GM23338 (cell line): Measurements from ENCODE around the gene DCLRE1C. TPM values are rescaled to one million over a fixed set of nuclear protein-coding genes. Genes with fewer than 3 reads are reported as not detected.
"Not testable (repeated sequence)": the region's sequence is repeated elsewhere in the genome, so short reads cannot be mapped to it uniquely, and the experiment has no call there.

Experiments
- ATAC-seq: fragments of 200-7000 bp; cut with Tn5 transposase; 3 replicates; pipeline ENCODE4 v1.9.1; 2020
- DNase-seq: peaks from one replicate; pipeline ENCODE4 v3.0.0-alpha.2; 2015; ENCODE audit warnings: low spot score
- H2AFZ ChIP-seq: fragments of 200-600 bp; sonication (generic); 2 replicates; pipeline ENCODE4 v1.8.0; 2016; ENCODE audit warnings: antibody characterized with exemption, mild to moderate bottlenecking, moderate library complexity
- H3F3A ChIP-seq: fragments of 200-600 bp; sonication (generic); replicated peaks from 2 replicates; pipeline ENCODE4 v1.8.0; 2017; ENCODE audit warnings: antibody characterized with exemption, mixed run types, low read depth
- H3K27ac ChIP-seq: fragments of 200-600 bp; sonication (generic); 2 replicates; pipeline ENCODE4 v1.6.1; 2016; ENCODE audit warnings: low read depth
- H3K27me3 ChIP-seq: fragments of 200-600 bp; sonication (generic); 2 replicates; pipeline ENCODE4 v1.8.0; 2016; ENCODE audit warnings: mild to moderate bottlenecking, mixed run types, moderate library complexity; ENCODE audit not compliant: insufficient read depth
- H3K36me3 ChIP-seq: fragments of 200-600 bp; sonication (generic); 2 replicates; pipeline ENCODE4 v1.8.0; 2016; ENCODE audit warnings: mild to moderate bottlenecking; ENCODE audit not compliant: insufficient read depth
- H3K4me1 ChIP-seq: fragments of 200-600 bp; sonication (generic); 2 replicates; pipeline ENCODE4 v1.8.0; 2016; ENCODE audit warnings: mild to moderate bottlenecking, moderate library complexity; ENCODE audit not compliant: insufficient read depth
- H3K4me2 ChIP-seq: fragments of 200-600 bp; sonication (generic); 2 replicates; pipeline ENCODE4 v1.7.1; 2017; ENCODE audit warnings: mixed run types
- H3K4me3 ChIP-seq: fragments of 200-600 bp; sonication (generic); 2 replicates; pipeline ENCODE4 v1.6.1; 2016; ENCODE audit warnings: mixed run types
- H3K79me2 ChIP-seq: fragments of 200-600 bp; sonication (generic); replicated peaks from 2 replicates; pipeline ENCODE4 v1.8.0; 2017; ENCODE audit warnings: mild to moderate bottlenecking; ENCODE audit not compliant: insufficient read depth
- H3K9me2 ChIP-seq: fragments of 200-600 bp; sonication (generic); 2 replicates; pipeline ENCODE4 v1.8.0; 2017; ENCODE audit not compliant: insufficient read depth
- H4K20me1 ChIP-seq: fragments of 200-600 bp; sonication (generic); replicated peaks from 2 replicates; pipeline ENCODE4 v1.8.0; 2017; ENCODE audit warnings: mild to moderate bottlenecking; ENCODE audit not compliant: insufficient read depth
- H3K27ac Mint-ChIP-seq: 2 replicates; pipeline ENCODE4 v1.8.0; 2020; ENCODE audit warnings: inconsistent platforms, mild to moderate bottlenecking, moderate library complexity, mixed read lengths
- H3K27me3 Mint-ChIP-seq: 3 replicates; pipeline ENCODE4 v1.8.0; 2022; ENCODE audit warnings: low read depth, mild to moderate bottlenecking, moderate library complexity, mixed read lengths, inconsistent platforms; ENCODE audit not compliant: insufficient read depth, poor library complexity
- H3K36me3 Mint-ChIP-seq: 3 replicates; pipeline ENCODE4 v1.8.0; 2021; ENCODE audit warnings: low read depth, mild to moderate bottlenecking, inconsistent platforms, moderate library complexity, mixed read lengths
- H3K4me1 Mint-ChIP-seq: 3 replicates; pipeline ENCODE4 v1.8.0; 2020; ENCODE audit warnings: mild to moderate bottlenecking, inconsistent platforms, mixed read lengths
- H3K4me3 Mint-ChIP-seq: 3 replicates; pipeline ENCODE4 v1.8.0; 2021; ENCODE audit warnings: moderate library complexity, mild to moderate bottlenecking, inconsistent platforms, mixed read lengths
- H3K9me3 Mint-ChIP-seq: 3 replicates; pipeline ENCODE4 v1.8.0; 2020; ENCODE audit warnings: moderate library complexity, mild to moderate bottlenecking, inconsistent platforms, mixed read lengths
- EZH2phosphoT487 ChIP-seq: fragments of 200-600 bp; sonication (generic); IDR thresholded peaks from one replicate; pipeline ENCODE4 v1.8.1; 2018; ENCODE audit warnings: antibody characterized with exemption; ENCODE audit not compliant: unreplicated experiment
- POLR2AphosphoS5 ChIP-seq: IDR thresholded peaks from 2 replicates; pipeline ENCODE4 v1.6.1; 2016; ENCODE audit warnings: antibody characterized with exemption, low read depth
- STAT1 ChIP-seq: IDR thresholded peaks from one replicate; pipeline ENCODE4 v1.6.1; 2016; ENCODE audit warnings: antibody characterized with exemption; ENCODE audit not compliant: unreplicated experiment
- polyA plus RNA-seq: library from polyadenylated mRNA; unstranded; fragments of >200 nt; fragmentation: Nextera tagmentation; extraction: Ambion mirVana; gene quantifications from 2 replicates; pipeline ENCODE4 v1.2.1, GENCODE V29; 2016
- total RNA-seq: library from RNA; depleted of rRNA; stranded (reverse); fragments of >200 nt; shearing (Covaris generic); gene quantifications from 2 replicates; pipeline ENCODE4 v1.2.3, GENCODE V29; 2014
- TF ChIP-seq, protein P1 (sequence below): fragments of 250-450 bp; sonication (Bioruptor Pico); IDR thresholded peaks from 2 replicates; pipeline ENCODE4 v1.5.0; 2020; ENCODE audit warnings: mild to moderate bottlenecking, moderate library complexity
- TF ChIP-seq, protein P2 (sequence below): IDR thresholded peaks from one replicate; pipeline ENCODE4 v1.6.1; 2018; ENCODE audit warnings: antibody characterized with exemption; ENCODE audit not compliant: unreplicated experiment
- TF ChIP-seq, protein P3 (sequence below), 2 experiments: fragments of 200-600 bp in 1 of 2; sonication (generic) in 1 of 2; conservative IDR thresholded peaks; 2 replicates each; pipeline versions ENCODE4 v1.5.1 to v1.6.1; 2016 to 2017; ENCODE audit warnings: antibody characterized with exemption in 2 of 2, low read depth in 2 of 2, mild to moderate bottlenecking in 2 of 2, moderate library complexity in 1 of 2
- TF ChIP-seq, protein P4 (sequence below): IDR thresholded peaks from 2 replicates; pipeline ENCODE4 v1.6.1; 2016; ENCODE audit warnings: antibody characterized with exemption

The DCLRE1C gene
- total and polyA plus RNA-seq, 2 experiments from 2014 or later = 3.9 to 30.2 TPM

DNA sequence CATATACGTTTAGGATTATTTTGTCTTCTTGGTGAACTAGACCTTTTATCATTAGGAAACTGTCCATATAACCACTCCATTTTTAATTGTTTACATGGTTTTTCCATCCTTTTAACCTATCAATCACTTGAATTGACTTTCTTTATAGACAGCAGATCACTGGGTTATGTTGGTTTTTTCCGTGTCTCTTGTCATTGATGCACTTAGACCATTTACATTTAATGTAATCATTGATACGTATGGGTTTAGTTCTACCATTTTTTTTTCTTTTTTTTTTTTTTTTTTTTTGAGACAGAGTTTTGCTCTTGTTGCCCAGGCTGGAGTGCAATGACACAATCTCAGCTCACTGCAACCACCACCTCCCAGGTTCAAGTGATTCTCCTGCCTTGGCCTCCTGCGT is 46.3 kb downstream of the DCLRE1C start:
- not testable (repeated sequence) for H3K79me2 ChIP-seq, H3K4me1 Mint-ChIP-seq, ATAC-seq, H3F3A ChIP-seq, H3K27me3 ChIP-seq, H2AFZ ChIP-seq, H3K4me2 ChIP-seq, H3K27ac Mint-ChIP-seq, H3K4me3 ChIP-seq, H3K4me1 ChIP-seq, H3K27ac ChIP-seq, H3K4me3 Mint-ChIP-seq, DNase-seq, H4K20me1 ChIP-seq, H3K27me3 Mint-ChIP-seq, H3K9me2 ChIP-seq
- peaks cover 16% of the 10 kb centered on the region; the same call in 2 of the 3 replicates for H3K9me3 Mint-ChIP-seq
- H3K36me3 Mint-ChIP-seq = peaks cover 92% of the 10 kb centered on the region
- H3K36me3 ChIP-seq = peaks cover 36% of the 10 kb centered on the region

DNA sequence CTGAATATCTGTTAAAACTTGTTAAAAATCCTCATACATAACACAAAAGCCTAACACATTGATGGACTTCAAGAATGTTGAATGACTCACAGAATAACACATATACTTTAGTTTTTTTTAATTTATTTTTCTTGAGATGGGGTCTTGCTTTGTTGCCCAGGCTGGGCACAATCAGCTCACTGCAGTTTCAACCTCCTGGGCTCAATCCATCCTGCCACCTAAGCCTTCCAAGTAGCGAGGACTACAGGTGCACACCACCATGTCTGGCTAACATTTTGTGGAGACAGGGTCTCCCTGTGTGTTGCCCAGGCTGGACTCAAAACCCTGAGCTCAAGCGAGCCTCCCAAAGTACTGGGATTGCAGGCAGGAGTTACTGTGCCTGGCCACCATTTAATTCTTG is 47.1 kb downstream of the DCLRE1C start:
- peaks cover 88% of the 10 kb centered on the region for H3K36me3 Mint-ChIP-seq
- no peak for ATAC-seq
- no peaks in the 10 kb centered on the region for H3K27me3 Mint-ChIP-seq
- peaks cover 6% of the 10 kb centered on the region; the same call in 2 of the 3 replicates for H3K4me1 Mint-ChIP-seq
- H3K4me2 ChIP-seq = no peak overlapping the region
- DNase-seq = no peak
- H3K9me3 Mint-ChIP-seq = peaks cover 12% of the 10 kb centered on the region; the same call in 2 of the 3 replicates
- H3K27ac ChIP-seq = no peak overlapping the region
- TF ChIP-seq STAT1 = no peak
- TF ChIP-seq, protein P1, sequence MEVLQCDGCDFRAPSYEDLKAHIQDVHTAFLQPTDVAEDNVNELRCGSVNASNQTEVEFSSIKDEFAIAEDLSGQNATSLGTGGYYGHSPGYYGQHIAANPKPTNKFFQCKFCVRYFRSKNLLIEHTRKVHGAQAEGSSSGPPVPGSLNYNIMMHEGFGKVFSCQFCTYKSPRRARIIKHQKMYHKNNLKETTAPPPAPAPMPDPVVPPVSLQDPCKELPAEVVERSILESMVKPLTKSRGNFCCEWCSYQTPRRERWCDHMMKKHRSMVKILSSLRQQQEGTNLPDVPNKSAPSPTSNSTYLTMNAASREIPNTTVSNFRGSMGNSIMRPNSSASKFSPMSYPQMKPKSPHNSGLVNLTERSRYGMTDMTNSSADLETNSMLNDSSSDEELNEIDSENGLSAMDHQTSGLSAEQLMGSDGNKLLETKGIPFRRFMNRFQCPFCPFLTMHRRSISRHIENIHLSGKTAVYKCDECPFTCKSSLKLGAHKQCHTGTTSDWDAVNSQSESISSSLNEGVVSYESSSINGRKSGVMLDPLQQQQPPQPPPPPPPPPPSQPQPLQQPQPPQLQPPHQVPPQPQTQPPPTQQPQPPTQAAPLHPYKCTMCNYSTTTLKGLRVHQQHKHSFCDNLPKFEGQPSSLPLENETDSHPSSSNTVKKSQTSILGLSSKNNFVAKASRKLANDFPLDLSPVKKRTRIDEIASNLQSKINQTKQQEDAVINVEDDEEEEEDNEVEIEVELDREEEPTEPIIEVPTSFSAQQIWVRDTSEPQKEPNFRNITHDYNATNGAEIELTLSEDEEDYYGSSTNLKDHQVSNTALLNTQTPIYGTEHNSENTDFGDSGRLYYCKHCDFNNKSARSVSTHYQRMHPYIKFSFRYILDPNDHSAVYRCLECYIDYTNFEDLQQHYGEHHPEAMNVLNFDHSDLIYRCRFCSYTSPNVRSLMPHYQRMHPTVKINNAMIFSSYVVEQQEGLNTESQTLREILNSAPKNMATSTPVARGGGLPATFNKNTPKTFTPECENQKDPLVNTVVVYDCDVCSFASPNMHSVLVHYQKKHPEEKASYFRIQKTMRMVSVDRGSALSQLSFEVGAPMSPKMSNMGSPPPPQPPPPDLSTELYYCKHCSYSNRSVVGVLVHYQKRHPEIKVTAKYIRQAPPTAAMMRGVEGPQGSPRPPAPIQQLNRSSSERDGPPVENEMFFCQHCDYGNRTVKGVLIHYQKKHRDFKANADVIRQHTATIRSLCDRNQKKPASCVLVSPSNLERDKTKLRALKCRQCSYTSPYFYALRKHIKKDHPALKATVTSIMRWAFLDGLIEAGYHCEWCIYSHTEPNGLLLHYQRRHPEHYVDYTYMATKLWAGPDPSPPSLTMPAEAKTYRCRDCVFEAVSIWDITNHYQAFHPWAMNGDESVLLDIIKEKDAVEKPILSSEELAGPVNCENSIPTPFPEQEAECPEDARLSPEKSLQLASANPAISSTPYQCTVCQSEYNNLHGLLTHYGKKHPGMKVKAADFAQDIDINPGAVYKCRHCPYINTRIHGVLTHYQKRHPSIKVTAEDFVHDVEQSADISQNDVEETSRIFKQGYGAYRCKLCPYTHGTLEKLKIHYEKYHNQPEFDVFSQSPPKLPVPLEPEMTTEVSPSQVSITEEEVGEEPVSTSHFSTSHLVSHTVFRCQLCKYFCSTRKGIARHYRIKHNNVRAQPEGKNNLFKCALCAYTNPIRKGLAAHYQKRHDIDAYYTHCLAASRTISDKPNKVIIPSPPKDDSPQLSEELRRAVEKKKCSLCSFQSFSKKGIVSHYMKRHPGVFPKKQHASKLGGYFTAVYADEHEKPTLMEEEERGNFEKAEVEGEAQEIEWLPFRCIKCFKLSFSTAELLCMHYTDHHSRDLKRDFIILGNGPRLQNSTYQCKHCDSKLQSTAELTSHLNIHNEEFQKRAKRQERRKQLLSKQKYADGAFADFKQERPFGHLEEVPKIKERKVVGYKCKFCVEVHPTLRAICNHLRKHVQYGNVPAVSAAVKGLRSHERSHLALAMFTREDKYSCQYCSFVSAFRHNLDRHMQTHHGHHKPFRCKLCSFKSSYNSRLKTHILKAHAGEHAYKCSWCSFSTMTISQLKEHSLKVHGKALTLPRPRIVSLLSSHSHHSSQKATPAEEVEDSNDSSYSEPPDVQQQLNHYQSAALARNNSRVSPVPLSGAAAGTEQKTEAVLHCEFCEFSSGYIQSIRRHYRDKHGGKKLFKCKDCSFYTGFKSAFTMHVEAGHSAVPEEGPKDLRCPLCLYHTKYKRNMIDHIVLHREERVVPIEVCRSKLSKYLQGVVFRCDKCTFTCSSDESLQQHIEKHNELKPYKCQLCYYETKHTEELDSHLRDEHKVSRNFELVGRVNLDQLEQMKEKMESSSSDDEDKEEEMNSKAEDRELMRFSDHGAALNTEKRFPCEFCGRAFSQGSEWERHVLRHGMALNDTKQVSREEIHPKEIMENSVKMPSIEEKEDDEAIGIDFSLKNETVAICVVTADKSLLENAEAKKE (CRISPR knock-in tag) = no peak
- TF ChIP-seq, protein P2, sequence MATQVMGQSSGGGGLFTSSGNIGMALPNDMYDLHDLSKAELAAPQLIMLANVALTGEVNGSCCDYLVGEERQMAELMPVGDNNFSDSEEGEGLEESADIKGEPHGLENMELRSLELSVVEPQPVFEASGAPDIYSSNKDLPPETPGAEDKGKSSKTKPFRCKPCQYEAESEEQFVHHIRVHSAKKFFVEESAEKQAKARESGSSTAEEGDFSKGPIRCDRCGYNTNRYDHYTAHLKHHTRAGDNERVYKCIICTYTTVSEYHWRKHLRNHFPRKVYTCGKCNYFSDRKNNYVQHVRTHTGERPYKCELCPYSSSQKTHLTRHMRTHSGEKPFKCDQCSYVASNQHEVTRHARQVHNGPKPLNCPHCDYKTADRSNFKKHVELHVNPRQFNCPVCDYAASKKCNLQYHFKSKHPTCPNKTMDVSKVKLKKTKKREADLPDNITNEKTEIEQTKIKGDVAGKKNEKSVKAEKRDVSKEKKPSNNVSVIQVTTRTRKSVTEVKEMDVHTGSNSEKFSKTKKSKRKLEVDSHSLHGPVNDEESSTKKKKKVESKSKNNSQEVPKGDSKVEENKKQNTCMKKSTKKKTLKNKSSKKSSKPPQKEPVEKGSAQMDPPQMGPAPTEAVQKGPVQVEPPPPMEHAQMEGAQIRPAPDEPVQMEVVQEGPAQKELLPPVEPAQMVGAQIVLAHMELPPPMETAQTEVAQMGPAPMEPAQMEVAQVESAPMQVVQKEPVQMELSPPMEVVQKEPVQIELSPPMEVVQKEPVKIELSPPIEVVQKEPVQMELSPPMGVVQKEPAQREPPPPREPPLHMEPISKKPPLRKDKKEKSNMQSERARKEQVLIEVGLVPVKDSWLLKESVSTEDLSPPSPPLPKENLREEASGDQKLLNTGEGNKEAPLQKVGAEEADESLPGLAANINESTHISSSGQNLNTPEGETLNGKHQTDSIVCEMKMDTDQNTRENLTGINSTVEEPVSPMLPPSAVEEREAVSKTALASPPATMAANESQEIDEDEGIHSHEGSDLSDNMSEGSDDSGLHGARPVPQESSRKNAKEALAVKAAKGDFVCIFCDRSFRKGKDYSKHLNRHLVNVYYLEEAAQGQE = no peak
- TF ChIP-seq, protein P3, sequence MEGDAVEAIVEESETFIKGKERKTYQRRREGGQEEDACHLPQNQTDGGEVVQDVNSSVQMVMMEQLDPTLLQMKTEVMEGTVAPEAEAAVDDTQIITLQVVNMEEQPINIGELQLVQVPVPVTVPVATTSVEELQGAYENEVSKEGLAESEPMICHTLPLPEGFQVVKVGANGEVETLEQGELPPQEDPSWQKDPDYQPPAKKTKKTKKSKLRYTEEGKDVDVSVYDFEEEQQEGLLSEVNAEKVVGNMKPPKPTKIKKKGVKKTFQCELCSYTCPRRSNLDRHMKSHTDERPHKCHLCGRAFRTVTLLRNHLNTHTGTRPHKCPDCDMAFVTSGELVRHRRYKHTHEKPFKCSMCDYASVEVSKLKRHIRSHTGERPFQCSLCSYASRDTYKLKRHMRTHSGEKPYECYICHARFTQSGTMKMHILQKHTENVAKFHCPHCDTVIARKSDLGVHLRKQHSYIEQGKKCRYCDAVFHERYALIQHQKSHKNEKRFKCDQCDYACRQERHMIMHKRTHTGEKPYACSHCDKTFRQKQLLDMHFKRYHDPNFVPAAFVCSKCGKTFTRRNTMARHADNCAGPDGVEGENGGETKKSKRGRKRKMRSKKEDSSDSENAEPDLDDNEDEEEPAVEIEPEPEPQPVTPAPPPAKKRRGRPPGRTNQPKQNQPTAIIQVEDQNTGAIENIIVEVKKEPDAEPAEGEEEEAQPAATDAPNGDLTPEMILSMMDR (conservative IDR thresholded peaks at IDR 0.05; ENCODE audit: low read depth in 2 of 2) = no peak
- TF ChIP-seq, protein P4, sequence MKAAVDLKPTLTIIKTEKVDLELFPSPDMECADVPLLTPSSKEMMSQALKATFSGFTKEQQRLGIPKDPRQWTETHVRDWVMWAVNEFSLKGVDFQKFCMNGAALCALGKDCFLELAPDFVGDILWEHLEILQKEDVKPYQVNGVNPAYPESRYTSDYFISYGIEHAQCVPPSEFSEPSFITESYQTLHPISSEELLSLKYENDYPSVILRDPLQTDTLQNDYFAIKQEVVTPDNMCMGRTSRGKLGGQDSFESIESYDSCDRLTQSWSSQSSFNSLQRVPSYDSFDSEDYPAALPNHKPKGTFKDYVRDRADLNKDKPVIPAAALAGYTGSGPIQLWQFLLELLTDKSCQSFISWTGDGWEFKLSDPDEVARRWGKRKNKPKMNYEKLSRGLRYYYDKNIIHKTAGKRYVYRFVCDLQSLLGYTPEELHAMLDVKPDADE = no peak
- TF ChIP-seq EZH2phosphoT487 = no peak
- TF ChIP-seq POLR2AphosphoS5 = no peak
- no peaks in the 10 kb centered on the region for H3K27me3 ChIP-seq
- no peaks in the 10 kb centered on the region for H3K4me1 ChIP-seq
- no peak overlapping the region for H3K27ac Mint-ChIP-seq
- peaks cover 43% of the 10 kb centered on the region for H3K36me3 ChIP-seq
- H3K4me3 Mint-ChIP-seq = no peak overlapping the region
- peaks cover 14% of the 10 kb centered on the region; the same call in 1 of the 2 replicates for H4K20me1 ChIP-seq
- H3K4me3 ChIP-seq = no peak overlapping the region
- H3F3A ChIP-seq = no peaks in the 10 kb centered on the region
- H3K9me2 ChIP-seq = no peaks in the 10 kb centered on the region
- no peak overlapping the region for H2AFZ ChIP-seq
- no peaks in the 10 kb centered on the region for H3K79me2 ChIP-seq
